IPS DF 4.7 (cell line): ENCODE results near the gene TRMT61B.

ENCODE experiments used
- DNase-seq: peaks from one replicate; pipeline ENCODE4 v3.0.0-alpha.2; 2013; ENCODE audit warnings: low spot score; ENCODE audit errors: extremely low read depth

TRMT61B gene

DNA sequence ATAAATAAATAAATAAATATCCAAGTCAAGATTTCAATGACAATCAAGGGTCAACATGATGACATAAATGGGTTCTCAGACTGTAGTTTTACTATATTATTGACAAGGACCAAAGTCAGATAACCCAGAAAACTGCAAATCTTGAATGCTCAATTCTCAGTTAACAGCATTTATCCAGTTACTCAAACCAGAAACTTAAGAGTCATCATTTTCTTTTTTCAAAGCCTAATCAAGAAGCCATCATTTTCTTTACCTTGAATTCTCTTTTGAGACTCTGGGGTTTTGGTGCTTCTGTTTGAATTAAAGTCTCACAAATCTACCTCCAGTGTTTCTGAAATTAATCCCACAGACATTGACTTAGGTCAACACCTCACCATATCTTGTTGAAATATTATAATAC, 14.1 kb downstream of the TRMT61B start:
- DNase-seq: no peak

DNA sequence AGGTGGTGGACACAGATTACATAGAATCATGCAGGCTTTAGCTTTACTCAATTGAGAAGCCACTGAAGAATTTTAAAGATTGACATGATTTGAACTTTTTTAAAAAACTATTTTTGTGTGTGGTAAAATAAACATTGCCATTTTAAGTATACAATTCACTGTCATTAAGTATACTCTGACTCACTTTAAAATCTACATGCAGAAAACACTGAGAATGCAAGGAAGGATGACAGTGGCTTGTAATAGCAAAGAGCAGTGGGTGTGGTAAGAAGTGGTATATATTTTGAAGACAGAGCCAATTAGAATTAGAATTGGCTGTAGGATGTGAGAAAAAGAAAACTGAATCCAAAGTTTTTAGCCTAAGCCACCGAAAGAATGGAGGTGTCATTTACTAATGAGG, 14.9 kb downstream of the TRMT61B start:
- no peak for DNase-seq

DNA sequence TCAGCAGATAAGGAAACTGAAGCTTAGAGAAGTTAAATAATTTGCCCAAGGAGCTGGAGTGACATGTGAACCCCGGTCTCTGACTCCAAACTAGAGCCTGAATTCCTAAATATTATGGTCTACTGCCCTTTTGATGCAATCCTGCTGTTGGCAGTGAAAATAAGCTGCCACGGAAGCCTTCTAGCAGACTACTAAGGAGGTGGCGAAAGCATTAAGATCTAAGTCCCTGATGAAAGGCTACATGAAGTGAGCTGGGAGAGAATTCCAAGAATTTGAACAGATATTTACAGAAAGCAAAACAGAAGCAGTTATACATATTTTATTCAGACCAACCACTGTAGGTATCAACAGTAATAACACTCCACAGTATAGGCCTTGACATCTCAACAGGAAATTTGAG, 28.1 kb downstream of the TRMT61B start:
- DNase-seq: no peak

DNA sequence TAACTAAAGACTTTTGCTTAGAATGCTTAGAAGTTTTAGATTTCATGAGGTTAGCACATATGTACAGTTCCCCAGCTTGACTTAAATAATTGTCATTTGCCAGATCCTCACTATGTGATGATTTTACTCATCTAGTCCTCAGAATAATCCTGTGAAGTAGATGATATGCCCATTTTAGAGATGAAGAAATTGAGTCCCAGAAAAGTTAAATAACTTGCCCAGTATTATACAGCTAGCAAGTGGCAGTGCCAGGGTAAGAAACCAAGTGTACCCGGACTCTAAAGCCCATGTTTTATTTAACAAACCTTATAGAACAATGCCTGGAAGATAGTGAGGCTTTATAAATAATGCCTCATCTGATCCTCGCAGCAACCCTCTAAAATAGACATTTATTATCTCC, 31.1 kb downstream of the TRMT61B start:
- DNase-seq: no peak

DNA sequence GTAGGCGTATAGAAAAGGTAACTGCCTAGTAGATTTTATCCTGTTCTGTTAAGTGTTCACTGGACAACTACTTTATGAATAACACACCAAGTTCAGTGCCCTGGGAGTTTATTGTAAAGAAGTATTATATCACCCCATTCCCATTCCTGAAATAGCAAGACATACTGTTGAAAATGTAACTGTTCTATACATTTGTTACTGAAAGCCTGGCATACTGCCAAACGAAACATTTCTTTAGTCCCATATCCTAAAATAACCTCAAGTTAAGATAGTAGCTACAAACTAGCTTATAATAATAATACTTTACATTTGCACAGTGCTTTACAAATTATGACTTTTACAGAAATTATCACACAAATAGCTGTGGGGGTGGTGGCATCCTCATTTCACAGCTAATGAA, 34.3 kb downstream of the TRMT61B start:
- no peak for DNase-seq

DNA sequence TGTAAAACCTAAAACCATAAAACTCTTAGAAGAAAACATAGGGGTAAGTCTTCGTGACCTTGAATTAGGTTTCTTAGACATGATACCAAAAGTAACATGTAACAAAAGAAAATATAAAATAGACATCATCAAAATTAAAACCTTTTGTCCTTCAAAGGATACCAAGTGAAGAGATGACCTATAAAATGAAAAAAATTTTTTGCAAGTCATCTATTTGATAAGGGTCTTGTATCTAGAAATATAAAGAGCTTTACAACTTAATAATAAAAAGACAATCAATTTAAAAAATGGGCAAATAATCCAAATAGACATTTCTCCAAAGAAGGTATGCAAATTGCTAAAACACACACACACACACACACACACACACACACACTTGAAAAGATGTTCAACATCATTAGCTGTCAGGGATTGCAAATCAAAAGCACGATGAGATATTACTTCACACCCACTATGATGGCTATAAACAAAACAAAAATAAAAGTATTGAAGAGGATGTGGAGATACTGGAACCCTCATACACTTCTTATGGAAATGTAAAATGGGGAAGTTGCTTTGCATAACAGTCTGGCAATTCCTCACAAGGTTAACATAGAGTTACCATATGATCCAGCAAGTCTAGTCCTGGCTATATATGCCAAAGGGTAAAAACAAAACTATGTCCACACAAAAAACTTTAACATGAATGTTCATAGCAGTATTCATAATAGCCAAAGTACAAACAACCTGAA, 36.2 kb downstream of the TRMT61B start:
- no peak for DNase-seq

DNA sequence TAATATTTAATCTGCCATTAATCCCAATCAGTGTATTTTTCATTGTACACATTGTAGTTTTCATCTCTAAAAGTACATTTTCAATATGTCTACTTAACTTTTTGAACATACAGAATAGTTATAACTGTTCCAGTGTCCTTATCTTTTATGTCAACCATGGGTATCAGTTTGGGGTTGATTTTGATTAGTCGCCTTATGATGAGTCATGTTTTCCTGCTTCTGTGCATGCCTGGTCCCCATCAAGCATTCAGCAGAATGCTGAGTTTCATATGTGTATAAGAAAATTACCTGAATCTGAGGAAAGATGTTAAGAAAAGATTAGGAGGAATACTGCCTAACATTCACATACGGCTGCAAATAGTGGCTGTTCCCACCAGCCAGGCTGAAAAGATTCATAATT, 41.7 kb downstream of the TRMT61B start:
- DNase-seq: no peak

DNA sequence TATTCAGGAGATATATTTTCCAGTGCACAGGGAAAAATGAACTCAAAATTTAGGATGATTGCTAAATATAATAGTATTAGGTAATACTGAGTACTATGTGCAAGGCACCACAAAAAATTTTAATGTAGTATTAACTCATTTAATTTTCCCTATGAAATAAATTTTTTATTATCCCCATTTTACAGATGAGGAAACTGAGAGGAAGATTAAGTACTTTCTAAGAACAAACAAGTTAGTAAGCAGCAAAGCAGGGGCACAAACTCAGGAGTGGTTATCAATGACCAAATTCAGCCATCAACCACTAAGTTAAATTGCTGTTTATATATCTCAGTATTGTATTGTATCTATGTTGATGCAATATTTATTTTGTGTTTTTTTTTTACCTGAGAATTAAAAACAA, 45.2 kb downstream of the TRMT61B start:
- DNase-seq: no peak

DNA sequence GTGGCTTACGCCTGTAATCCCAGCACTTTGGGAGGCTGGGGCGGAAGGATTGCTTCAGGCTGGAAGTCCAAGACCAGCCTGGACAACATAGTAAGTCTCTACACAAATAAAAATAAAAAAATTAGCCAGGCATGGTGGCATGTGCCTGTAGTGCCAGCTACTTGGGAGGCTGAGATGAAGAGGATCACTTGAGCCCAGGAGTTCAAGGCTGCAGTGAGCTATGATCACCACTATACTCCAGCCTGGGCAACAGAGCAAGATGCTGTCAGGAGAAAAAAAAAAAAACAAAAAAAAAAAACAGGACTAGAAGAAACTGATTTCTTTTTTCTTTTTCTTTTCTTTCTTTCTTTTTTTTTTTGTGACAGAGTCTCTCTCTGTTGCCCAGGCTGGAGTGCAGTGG, 45.9 kb downstream of the TRMT61B start:
- DNase-seq: no peak

DNA sequence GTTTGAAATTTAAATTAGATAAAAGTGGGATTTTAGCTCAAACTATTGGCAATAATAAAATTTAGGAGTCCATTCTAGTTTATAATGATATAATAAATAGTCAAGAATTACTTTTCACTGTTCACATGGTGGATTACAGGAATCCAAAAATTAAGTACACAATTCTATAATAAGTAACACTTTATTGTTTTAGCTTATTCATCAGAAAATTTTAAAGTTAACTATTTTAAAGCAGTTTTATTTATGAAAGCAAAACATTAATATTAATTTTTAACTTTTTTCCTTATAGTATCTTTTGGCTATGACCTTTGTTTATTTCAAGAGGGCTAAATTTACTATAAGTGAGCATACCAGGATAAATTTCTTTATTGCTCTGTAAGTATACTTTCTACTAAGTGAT, 48.1 kb downstream of the TRMT61B start:
- no peak for DNase-seq

DNA sequence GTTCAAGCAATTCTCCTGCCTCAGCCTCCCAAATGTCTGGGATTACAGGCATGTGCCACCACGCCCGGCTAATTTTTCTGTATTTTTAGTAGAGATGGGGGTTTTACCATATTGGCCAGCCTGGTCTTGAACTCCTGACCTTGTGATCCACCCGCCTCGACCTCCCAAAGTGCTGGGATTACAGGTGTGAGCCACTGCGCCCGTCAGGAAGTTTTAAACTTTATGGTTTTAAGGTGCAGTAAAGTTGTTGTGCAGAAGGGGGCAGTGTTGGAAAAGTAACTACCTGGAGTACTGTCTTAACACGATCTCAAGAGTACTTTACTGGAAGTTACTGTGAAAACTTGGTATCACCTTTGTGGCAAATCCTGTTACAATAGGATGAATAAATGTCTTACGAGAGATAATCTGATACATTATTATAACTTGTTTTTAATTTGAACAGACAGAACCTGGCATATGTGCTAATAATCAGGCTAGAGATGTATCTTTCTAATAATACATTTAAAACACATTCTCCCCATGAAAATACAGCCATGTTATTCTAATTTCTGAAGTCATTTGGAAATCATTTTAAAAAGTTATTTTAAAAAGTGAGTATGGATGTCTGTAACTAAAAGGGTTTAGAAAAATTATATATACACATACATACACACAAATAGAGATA, 48.7 kb downstream of the TRMT61B start:
- DNase-seq: peak; percentile 76

DNA sequence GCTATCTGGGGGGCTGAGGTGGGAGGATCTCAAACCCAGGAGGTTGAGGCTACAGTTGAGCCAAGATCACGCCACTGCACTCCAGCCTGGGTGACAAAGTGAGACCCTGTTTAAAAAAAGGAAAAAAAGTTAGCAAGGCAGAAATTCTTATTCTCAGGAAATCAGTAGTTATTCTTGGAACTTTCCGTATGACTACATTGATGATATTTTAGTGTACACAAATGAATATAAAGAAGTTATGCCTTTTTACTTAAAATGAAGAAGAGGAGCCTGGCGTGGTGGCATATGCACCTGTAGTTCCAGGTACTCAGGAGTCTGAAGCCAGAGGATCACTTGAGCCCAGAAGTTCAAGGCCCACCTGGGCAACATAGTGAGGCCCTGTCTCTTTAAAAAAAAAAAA, 52.1 kb downstream of the TRMT61B start:
- DNase-seq: no peak

DNA sequence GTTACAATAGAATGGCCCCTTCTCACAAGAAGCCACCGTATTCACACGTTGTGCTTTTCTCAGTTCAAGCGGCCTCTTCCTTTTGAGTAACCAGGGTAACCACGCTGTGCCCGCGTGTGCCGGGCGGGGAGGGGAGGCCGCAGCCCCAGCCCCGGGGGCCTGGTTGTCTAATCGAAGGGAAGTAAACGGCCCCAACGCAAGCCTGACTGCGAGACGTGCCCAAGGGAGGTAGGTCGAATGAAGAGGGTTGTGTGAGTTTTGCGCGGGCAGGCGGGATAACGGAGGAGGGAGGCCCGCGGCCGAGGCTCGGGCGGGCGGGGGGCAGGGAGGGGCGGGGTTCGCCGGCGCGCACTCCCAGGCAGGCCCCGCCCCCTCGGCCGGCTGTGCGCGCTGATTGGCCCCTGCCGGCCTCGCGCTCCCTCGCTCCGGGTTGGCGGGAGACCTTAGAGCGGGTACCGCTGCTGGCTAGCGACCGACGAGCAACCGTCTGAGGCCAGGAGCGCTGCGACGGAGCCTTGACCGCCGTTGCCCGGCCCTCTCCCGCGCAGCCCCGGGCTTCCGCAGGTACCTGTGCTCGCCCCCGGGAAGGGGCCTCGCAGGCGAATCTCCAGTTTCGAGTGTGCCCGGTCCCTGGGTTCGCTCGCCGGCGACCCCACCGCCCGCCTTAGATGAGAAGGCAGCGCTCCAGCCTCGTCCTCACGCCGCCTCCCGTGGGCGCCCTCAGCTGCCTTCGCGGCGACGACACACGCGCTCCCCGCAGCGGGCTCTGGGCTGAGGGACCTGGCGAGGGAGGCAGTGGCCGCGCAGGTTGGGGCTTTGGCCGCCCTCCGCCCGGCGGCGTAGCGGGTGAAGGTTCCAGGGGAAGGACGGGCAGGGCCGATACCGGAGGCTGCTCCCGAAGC, 59.5 kb downstream of the TRMT61B start, which contains the start of gene SPDYA:
TSS of gene SPDYA (plus strand) at position 451 of the 902 bp plus-strand sequence. CDS start 5,181 bp downstream, outside the sequence.
- DNase-seq: no peak

DNA sequence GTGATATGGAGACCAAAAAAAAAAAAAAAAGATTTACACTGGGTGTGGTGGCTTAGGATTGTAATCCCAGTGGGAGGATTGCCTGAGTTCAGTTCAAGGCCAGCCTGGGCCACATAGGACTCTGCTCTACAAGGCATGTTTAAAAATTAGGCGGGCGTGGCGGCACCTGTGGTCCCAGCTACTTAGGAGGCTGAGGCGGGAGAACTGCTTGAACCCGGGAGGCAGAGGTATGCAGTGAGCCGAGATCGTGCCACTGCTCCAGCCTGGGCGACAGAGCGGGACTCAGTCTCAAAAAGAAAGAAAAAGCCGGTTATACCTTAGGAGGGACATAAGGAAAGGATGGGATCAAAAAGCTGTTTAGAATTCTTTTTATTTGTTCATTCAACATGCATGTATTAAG, 60.2 kb downstream of the TRMT61B start:
- DNase-seq: no peak

DNA sequence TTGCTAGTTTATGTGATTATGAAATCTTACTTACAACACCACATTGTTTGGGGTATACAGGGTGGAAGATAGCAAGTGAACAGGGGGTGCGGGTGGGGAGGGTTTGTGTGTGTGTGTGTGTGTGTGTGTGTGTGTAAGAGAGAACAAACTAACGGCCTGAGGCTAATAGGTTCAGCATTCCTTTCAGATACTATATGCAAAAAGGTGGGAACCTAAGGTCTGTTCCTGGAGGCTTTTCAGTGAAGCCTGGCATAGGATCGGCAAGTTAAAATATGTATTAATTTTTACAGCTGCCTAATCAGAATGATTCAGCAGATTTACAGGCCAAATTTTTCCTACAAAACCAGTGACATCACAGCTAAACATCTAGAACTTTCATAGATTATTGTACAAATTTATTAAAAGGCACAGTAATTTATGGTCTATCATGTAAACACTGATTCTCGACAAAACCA, 67.1 kb downstream of the TRMT61B start:
- DNase-seq: no peak

DNA sequence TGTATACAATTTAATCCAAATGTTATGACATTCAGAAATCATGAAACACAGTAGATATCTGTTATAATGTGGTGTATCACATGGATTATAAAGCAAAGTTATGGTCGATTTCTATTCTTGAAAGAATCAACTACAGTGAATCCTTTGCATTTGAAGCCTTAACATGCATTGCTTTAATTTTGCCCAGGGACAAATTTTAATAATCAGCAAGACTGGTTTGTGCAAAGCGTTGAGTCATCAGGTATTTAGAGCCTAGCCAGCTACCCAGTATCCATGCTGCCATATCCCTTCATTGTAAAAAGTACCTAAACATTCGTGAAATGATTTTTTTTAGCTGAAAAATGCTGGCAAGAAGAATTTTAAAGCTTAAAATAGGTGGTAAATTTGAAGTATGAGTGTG, 68.4 kb downstream of the TRMT61B start:
- no peak for DNase-seq
